Omental fat pad (tissue), 4 donors: ENCODE measurements around the gene DHDDS. TPM values are rescaled to one million over a fixed set of nuclear protein-coding genes. Genes with fewer than 3 reads are reported as not detected.

ENCODE experiments used
- ATAC-seq: fragments of 150-250 bp; one replicate; pipeline ENCODE4 v1.9.1; 2016; ENCODE audit warnings: mild to moderate bottlenecking, moderate library complexity; ENCODE audit not compliant: low FRiP score
- DNase-seq: peaks from one replicate; pipeline ENCODE4 v3.0.0-alpha.2; 2019; ENCODE audit warnings: low spot score
- total RNA-seq, 4 donors: library from RNA; depleted of rRNA; stranded (reverse); fragments of >200 nt; gene quantifications; one replicate each; pipeline ENCODE4 v1.1.0, GENCODE V29; 2016
- TF ChIP-seq, protein P1 (sequence below), 3 donors: fragments of 450-650 bp; IDR thresholded peaks; one replicate each; pipeline ENCODE4 v1.5.1; 2016 to 2017; ENCODE audit warnings: antibody characterized with exemption in 3 of 3, mild to moderate bottlenecking in 3 of 3, moderate library complexity in 2 of 3

The DHDDS gene
- total RNA-seq, 4 donors from 2014 or later, result 44.9 to 117 (median 82.8) TPM

DNA sequence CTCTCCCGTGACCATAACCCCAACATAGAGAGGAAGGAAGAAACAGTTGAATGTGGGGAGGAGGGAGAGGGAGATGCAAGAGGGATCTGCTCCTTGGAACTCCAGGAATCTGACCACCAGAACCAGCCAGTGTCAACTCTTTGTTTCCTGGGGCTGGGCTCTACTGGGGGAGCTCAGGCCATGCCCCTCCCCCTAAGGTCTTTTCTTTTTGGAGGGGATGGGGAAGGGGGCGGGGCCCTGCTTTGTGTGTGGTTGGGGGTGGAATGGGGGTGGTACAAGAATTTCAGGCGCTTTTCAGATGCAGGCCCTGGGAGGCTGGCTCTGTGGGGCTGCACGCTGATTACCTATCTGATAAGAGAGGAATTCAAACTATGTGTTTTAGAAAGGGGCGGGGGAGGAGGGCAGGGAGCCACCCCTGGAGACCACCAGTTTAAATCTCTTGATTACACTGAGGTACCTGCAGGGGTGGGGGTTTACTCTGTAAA, 13.2 kb upstream of the DHDDS start:
- DNase-seq, result no peak
- ATAC-seq, result no peak
- TF ChIP-seq, protein P1, sequence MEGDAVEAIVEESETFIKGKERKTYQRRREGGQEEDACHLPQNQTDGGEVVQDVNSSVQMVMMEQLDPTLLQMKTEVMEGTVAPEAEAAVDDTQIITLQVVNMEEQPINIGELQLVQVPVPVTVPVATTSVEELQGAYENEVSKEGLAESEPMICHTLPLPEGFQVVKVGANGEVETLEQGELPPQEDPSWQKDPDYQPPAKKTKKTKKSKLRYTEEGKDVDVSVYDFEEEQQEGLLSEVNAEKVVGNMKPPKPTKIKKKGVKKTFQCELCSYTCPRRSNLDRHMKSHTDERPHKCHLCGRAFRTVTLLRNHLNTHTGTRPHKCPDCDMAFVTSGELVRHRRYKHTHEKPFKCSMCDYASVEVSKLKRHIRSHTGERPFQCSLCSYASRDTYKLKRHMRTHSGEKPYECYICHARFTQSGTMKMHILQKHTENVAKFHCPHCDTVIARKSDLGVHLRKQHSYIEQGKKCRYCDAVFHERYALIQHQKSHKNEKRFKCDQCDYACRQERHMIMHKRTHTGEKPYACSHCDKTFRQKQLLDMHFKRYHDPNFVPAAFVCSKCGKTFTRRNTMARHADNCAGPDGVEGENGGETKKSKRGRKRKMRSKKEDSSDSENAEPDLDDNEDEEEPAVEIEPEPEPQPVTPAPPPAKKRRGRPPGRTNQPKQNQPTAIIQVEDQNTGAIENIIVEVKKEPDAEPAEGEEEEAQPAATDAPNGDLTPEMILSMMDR (IDR thresholded peaks at IDR 0.05), result no peak

DNA sequence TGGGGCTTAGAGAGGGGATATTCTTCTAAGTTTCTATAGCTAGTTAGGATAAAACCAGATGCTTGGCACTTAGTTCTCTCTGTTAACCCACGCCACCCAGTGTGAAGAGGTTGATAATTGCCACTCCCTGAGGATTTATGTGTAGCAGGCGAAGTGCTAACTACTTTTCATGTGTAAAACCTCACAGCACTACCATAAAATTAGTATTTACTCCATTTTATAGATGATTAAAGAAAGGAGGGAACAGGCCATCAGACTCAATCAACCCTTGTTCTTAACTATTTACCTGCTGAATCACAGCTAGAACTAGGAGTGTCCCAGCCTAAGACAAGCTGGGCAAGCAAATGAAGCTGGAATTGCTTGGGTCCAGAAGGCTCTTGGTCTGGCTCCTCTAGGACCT, 12.6 kb upstream of the DHDDS start:
- no peak for DNase-seq
- TF ChIP-seq, protein P1 (IDR thresholded peaks at IDR 0.05), result no peak
- ATAC-seq, result no peak

DNA sequence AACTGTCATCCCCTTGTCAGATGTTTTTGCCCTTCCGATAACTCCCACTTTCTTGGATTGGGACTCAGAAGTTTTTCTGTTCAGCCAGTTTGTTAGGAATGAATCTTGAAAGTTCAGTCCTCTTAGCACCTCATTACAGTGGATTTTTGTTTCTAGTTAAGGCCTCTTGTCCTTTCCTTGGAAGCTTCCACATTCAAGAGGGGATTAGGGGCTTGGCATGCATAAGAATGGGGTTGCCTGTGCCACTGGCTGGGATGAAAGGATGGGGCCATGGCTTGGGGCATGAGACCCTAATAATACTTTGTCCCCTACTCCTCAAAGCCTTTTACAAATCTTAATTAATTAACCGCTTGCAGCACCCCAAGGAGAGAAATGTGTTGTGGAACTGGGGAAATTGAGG, 2.4 kb upstream of the DHDDS start:
- no peak for ATAC-seq
- TF ChIP-seq, protein P1 (IDR thresholded peaks at IDR 0.05), result no peak
- no peak for DNase-seq

DNA sequence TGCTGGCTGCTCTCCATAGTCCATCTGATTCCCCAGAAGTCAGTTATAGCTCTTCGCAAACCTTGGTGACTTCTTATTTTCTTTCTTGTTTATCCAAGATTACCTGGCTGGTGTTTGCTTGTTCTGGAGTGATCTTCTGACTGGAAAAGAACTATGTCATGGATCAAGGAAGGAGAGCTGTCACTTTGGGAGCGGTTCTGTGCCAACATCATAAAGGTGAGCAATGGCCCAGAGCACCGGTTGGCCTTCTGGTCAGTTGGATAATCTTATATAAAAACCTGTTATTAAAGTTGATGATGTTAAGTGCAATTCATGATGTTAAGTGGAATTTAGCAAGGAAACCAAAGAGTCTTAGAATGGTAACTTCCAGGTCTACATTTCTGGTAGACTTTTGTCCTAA, 672 bp downstream of the DHDDS start:
- TF ChIP-seq, protein P1 (IDR thresholded peaks at IDR 0.05), result no peak
- ATAC-seq (no peak), DNase-seq (no peak)

DNA sequence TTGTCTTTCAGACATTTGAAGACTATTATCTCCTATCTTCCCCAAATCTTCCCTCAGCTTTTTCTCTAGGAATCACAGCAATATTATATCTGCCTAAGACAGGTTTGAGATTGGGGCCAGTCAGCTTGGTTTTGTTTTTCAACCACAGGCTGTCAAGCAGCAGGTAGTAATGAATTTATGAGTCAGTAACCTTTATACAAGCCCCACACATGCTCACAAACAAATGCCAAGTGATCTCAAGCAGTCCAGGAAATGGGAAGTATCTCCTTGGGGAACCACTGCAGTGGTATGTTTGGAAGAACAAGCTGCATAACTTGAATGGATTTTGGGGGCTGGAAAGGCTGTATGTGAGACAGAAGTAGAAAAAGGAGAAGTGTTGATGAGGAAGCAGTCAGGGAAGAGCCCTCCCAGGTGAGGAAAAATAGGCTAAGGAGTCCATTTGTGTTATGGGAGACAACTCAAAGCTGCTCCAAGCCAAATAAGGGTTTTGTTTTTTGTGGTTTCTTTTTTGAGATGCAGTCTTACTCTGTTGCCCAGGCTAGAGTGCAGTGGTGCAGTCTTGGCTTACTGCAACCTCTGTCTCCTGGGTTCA, 2.1 kb downstream of the DHDDS start:
- DNase-seq (no peak), ATAC-seq (no peak)
- TF ChIP-seq, protein P1 (IDR thresholded peaks at IDR 0.05), result no peak

DNA sequence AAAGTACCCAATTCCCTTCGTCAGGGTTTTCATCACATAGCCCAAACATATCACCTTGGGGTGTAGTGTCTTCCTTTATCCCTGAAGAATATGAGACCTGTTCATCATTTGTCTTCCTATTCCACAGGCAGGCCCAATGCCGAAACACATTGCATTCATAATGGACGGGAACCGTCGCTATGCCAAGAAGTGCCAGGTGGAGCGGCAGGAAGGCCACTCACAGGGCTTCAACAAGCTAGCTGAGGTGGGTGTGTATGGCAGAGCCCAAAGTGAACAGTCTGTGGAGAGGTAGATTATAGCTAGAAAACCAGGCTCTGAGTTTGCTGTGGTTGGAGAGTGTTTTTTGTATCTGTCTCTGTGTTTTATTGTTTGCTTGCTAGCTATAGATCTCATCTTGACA, 5.9 kb downstream of the DHDDS start:
- TF ChIP-seq, protein P1 (IDR thresholded peaks at IDR 0.05), result no peak
- no peak for DNase-seq
- ATAC-seq, result no peak

DNA sequence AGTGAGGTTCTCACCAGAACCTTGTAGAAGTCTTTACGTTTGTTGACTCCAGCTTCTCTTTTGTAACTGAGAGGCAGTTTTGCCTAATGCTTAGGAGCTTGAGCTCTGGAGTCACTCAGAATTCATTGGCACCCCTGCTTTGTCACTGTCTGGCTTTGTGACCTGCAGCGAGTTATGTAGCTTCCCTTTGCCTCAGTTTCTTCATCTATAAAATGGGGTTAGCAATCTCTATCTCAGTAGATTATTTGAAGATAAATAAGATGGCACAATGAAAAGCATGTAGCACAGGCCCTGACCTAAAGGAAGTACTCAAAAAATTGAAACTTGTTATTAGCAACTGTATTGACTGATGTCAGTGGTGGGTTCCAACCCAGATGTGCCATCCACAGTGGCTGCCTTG, 8.1 kb downstream of the DHDDS start:
- no peak for DNase-seq
- ATAC-seq, result no peak
- TF ChIP-seq, protein P1 (IDR thresholded peaks at IDR 0.05), result no peak
